OCI-LY1 (cell line): ENCODE results near the gene PIGU.
"Not testable (repeated sequence)": the region's sequence is repeated elsewhere in the genome, so short reads cannot be mapped to it uniquely, and the experiment has no call there.

ENCODE experiments used
- H2AFZ ChIP-seq: fragments of 200-600 bp; sonication (generic), shearing (Covaris generic); 2 replicates; pipeline ENCODE4 v1.6.0; 2014; ENCODE audit warnings: antibody characterized with exemption, mild to moderate bottlenecking, low read length
- H3F3A ChIP-seq: fragments of 200-600 bp; sonication (generic), shearing (Covaris generic); 2 replicates; pipeline ENCODE4 v1.6.0; 2014; ENCODE audit warnings: mild to moderate bottlenecking, antibody characterized with exemption, low read length, moderate library complexity; ENCODE audit not compliant: insufficient read depth
- H3K27ac ChIP-seq: fragments of 200-600 bp; sonication (generic); 2 replicates; pipeline ENCODE4 v1.5.1; 2014; ENCODE audit warnings: low read length, mixed run types, mild to moderate bottlenecking, low read depth; ENCODE audit not compliant: poor library complexity, severe bottlenecking
- H3K27me3 ChIP-seq: fragments of 200-600 bp; sonication (generic); 2 replicates; pipeline ENCODE4 v1.6.0; 2014; ENCODE audit warnings: antibody characterized with exemption, mild to moderate bottlenecking, low read length, moderate library complexity; ENCODE audit not compliant: insufficient read depth
- H3K36me3 ChIP-seq: fragments of 200-600 bp; sonication (generic); 2 replicates; pipeline ENCODE4 v1.6.1; 2014; ENCODE audit warnings: mild to moderate bottlenecking, antibody characterized with exemption, low read length, moderate library complexity, mixed read lengths; ENCODE audit not compliant: insufficient read depth
- H3K4me1 ChIP-seq: fragments of 200-600 bp; sonication (generic); 2 replicates; pipeline ENCODE4 v1.5.1; 2014; ENCODE audit warnings: mild to moderate bottlenecking, low read length, moderate library complexity; ENCODE audit not compliant: insufficient read depth, severe bottlenecking
- H3K4me2 ChIP-seq: fragments of 200-600 bp; sonication (generic), shearing (Covaris generic); 2 replicates; pipeline ENCODE4 v1.6.1; 2014; ENCODE audit warnings: low read length
- H3K4me3 ChIP-seq: fragments of 200-600 bp; sonication (generic); 2 replicates; pipeline ENCODE4 v1.5.1; 2014; ENCODE audit warnings: low read length, low read depth, mild to moderate bottlenecking, mixed read lengths; ENCODE audit not compliant: poor library complexity, severe bottlenecking
- H3K79me2 ChIP-seq: fragments of 200-600 bp; shearing (Covaris generic); 2 replicates; pipeline ENCODE4 v1.6.1; 2016; ENCODE audit warnings: mixed run types, low read length, mixed read lengths; ENCODE audit not compliant: insufficient read depth
- H3K9ac ChIP-seq: fragments of 200-600 bp; sonication (generic), shearing (Covaris generic); 2 replicates; pipeline ENCODE4 v1.6.1; 2014; ENCODE audit warnings: mild to moderate bottlenecking, low read length, mixed read lengths
- H3K9me2 ChIP-seq: fragments of 200-600 bp; sonication (generic), shearing (Covaris generic); 2 replicates; pipeline ENCODE4 v1.6.1; 2014; ENCODE audit warnings: low read depth, mild to moderate bottlenecking, low read length, mixed read lengths
- H3K9me3 ChIP-seq: fragments of 200-600 bp; shearing (Covaris generic); 2 replicates; pipeline ENCODE4 v1.6.1; 2014; ENCODE audit warnings: low read length, mixed read lengths
- H4K20me1 ChIP-seq: fragments of 200-600 bp; sonication (generic), shearing (Covaris generic); 2 replicates; pipeline ENCODE4 v1.6.0; 2016; ENCODE audit warnings: mild to moderate bottlenecking, low read length; ENCODE audit not compliant: insufficient read depth
- CTCF ChIP-seq: fragments of 200-600 bp; sonication (generic), shearing (Covaris generic); IDR thresholded peaks from 2 replicates; pipeline ENCODE4 v1.5.1; 2017; ENCODE audit warnings: mild to moderate bottlenecking, antibody characterized with exemption, low read length, moderate library complexity, mixed read lengths
- EZH2 ChIP-seq: fragments of 200-600 bp; sonication (generic), shearing (Covaris generic); IDR thresholded peaks from 2 replicates; pipeline ENCODE4 v1.8.0; 2017; ENCODE audit warnings: borderline replicate concordance, mixed run types, mild to moderate bottlenecking, antibody characterized with exemption, low read length, moderate library complexity, mixed read lengths

Gene PIGU

GRCh38 chr20:34669094-34669493 lies 7.8 kb downstream of the PIGU start:
- TF ChIP-seq EZH2: no peak
- no peak for TF ChIP-seq CTCF
- no peak overlapping the region for H3K27ac ChIP-seq
- no peak overlapping the region for H3K9ac ChIP-seq
- H3K27me3 ChIP-seq: no peaks in the 10 kb centered on the region
- 0 out of 2 replicates have a peak, but pooled peaks cover 6% of the 10 kb centered on the region for H3K79me2 ChIP-seq
- H3F3A ChIP-seq: no peaks in the 10 kb centered on the region
- H3K36me3 ChIP-seq: no peaks in the 10 kb centered on the region; the same call in 1 of the 2 replicates
- no peaks in the 10 kb centered on the region for H3K4me1 ChIP-seq
- no peaks in the 10 kb centered on the region for H4K20me1 ChIP-seq
- H2AFZ ChIP-seq: no peak overlapping the region
- H3K4me3 ChIP-seq: no peak overlapping the region
- H3K9me2 ChIP-seq: no peaks in the 10 kb centered on the region
- no peaks in the 10 kb centered on the region for H3K9me3 ChIP-seq
- no peak overlapping the region for H3K4me2 ChIP-seq

- not testable (repeated sequence) for H3K4me2 ChIP-seq, H3K4me1 ChIP-seq, H3K9me2 ChIP-seq, H3K27ac ChIP-seq, H3K4me3 ChIP-seq, H4K20me1 ChIP-seq, H3F3A ChIP-seq, H3K9ac ChIP-seq, H3K36me3 ChIP-seq, H2AFZ ChIP-seq, H3K9me3 ChIP-seq, H3K79me2 ChIP-seq, H3K27me3 ChIP-seq
Observed at GRCh38 chr20:34664751-34665150, 12.1 kb downstream of the PIGU start.

- Histone ChIP-seq H3K27ac (no peak overlapping the region), H3K27me3 (no peaks in the 10 kb centered on the region), H3K79me2 (0 out of 2 replicates have a peak, but pooled peaks cover 6% of the 10 kb centered on the region), H3F3A (no peaks in the 10 kb centered on the region), H2AFZ (no peak overlapping the region), H3K4me1 (no peaks in the 10 kb centered on the region), H3K9me2 (no peaks in the 10 kb centered on the region), H3K9me3 (no peaks in the 10 kb centered on the region), H3K9ac (no peak overlapping the region), H4K20me1 (no peaks in the 10 kb centered on the region), H3K4me3 (no peak overlapping the region), H3K36me3 (no peaks in the 10 kb centered on the region), H3K4me2 (no peak overlapping the region)
- no peak for TF ChIP-seq EZH2
- TF ChIP-seq CTCF: no peak
Observed at GRCh38 chr20:34663213-34663943, 13.5 kb downstream of the PIGU start.

- not testable (repeated sequence) for H3K9me3 ChIP-seq, H3K27ac ChIP-seq, H3K4me2 ChIP-seq
Observed at GRCh38 chr20:34661811-34662210, 15.1 kb downstream of the PIGU start.

GRCh38 chr20:34658654-34659053 lies 18.2 kb downstream of the PIGU start:
- H3K27me3 ChIP-seq, H3K9ac ChIP-seq, H3K4me1 ChIP-seq, H3F3A ChIP-seq, H3K4me2 ChIP-seq, H3K79me2 ChIP-seq, H4K20me1 ChIP-seq, H3K9me3 ChIP-seq, H3K9me2 ChIP-seq, H3K4me3 ChIP-seq, H2AFZ ChIP-seq, H3K36me3 ChIP-seq, H3K27ac ChIP-seq: not testable (repeated sequence)

More at GRCh38 chr20:34661811-34662210, 15.1 kb downstream of the PIGU start:
- not testable (repeated sequence) for H3K9ac ChIP-seq, H3K79me2 ChIP-seq, H3K36me3 ChIP-seq, H4K20me1 ChIP-seq, H2AFZ ChIP-seq, H3F3A ChIP-seq, H3K4me1 ChIP-seq, H3K9me2 ChIP-seq, H3K4me3 ChIP-seq, H3K27me3 ChIP-seq
